Neural cell (in vitro differentiated cells): ENCODE data around the gene PDLIM1.

Experiments used
- EP300 ChIP-seq: fragments of 450-650 bp; conservative IDR thresholded peaks from 2 replicates; pipeline ENCODE4 v1.6.1; 2014; ENCODE audit warnings: antibody characterized with exemption, mild to moderate bottlenecking, moderate library complexity; ENCODE audit not compliant: poor library complexity, severe bottlenecking
- POLR2AphosphoS5 ChIP-seq: IDR thresholded peaks from 2 replicates; pipeline ENCODE4 v1.6.1; 2012
- RAD21 ChIP-seq: fragments of 450-650 bp; conservative IDR thresholded peaks from 2 replicates; pipeline ENCODE4 v1.6.1; 2014; ENCODE audit warnings: antibody characterized with exemption, mild to moderate bottlenecking, moderate library complexity
- TF ChIP-seq, protein P1 (sequence below): fragments of 450-650 bp; IDR thresholded peaks from 2 replicates; pipeline ENCODE4 v1.5.1; 2014; ENCODE audit warnings: antibody characterized with exemption, mild to moderate bottlenecking, moderate library complexity; ENCODE audit not compliant: poor library complexity, severe bottlenecking

DNA sequence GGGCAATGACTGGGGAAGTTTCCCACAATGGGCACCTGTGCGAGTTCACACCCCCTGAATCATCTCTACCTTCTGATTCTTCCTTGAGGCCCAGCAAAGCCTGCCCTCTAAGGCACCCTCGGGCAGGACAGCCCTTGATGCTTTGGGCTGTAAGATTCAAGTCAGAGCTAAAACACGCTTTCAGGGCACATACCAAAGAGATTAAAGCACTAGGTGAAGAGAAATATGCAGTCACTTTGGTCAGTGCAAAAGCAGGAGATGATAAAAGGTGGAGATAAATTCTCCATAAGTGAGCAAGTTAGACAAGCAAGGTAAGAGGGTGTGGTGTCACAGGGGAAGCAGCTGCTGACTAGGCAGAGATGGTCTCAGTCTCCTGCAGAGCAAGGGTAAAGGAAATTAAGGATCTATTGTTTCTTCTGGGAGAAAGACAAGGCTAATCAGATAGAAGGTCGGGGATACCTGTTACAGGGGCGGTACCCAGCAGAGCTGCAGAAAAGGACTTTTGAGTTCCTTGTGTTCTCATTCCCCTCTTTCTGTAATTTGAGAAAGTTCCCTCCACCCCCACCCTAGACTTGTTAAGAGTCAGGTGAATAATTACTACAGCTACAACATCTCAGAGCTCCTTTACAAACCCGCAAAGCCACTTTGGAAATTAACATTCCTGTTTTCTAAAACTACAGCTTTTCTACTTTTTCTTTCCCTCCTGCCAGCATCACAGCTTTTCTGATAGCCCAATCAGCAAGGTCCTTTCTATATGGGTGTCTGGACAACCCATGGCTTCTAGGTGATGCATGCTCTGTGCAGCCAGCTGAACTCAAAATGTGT is 26.4 kb downstream of the PDLIM1 start:
- TF ChIP-seq POLR2AphosphoS5 (no peak), RAD21 (no peak), EP300 (no peak)
- TF ChIP-seq, protein P1, sequence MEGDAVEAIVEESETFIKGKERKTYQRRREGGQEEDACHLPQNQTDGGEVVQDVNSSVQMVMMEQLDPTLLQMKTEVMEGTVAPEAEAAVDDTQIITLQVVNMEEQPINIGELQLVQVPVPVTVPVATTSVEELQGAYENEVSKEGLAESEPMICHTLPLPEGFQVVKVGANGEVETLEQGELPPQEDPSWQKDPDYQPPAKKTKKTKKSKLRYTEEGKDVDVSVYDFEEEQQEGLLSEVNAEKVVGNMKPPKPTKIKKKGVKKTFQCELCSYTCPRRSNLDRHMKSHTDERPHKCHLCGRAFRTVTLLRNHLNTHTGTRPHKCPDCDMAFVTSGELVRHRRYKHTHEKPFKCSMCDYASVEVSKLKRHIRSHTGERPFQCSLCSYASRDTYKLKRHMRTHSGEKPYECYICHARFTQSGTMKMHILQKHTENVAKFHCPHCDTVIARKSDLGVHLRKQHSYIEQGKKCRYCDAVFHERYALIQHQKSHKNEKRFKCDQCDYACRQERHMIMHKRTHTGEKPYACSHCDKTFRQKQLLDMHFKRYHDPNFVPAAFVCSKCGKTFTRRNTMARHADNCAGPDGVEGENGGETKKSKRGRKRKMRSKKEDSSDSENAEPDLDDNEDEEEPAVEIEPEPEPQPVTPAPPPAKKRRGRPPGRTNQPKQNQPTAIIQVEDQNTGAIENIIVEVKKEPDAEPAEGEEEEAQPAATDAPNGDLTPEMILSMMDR, result no peak
